HG03039 (cell line): Measurements from ENCODE around the gene CMAS.
"Not testable (repeated sequence)": the region's sequence is repeated elsewhere in the genome, so short reads cannot be mapped to it uniquely, and the experiment has no call there.

Source experiments
- ATAC-seq: cut with Tn5 transposase; IDR thresholded peaks from one replicate; pipeline ENCODE4 v1.9.1; 2021; ENCODE audit warnings: mild to moderate bottlenecking, moderate library complexity; ENCODE audit not compliant: unreplicated experiment

CMAS gene

GRCh38 chr12:22046968-22047390 is 961 bp downstream of the CMAS start:
- ATAC-seq, result no peak

- ATAC-seq, result no peak
These were observed 1.5 kb downstream of the CMAS start for GRCh38 chr12:22047494-22047893.

GRCh38 chr12:22048351-22049041 is 2.5 kb downstream of the CMAS start:
- no peak for ATAC-seq

GRCh38 chr12:22050078-22050477 is 4.1 kb downstream of the CMAS start:
- ATAC-seq, result no peak

- ATAC-seq, result no peak
These were observed 5.2 kb downstream of the CMAS start for GRCh38 chr12:22051114-22051698.

- not testable (repeated sequence) for ATAC-seq
These were observed 7.0 kb downstream of the CMAS start for GRCh38 chr12:22052994-22053393.

GRCh38 chr12:22054155-22054554 is 8.1 kb downstream of the CMAS start:
- no peak for ATAC-seq

- no peak for ATAC-seq
These were observed 10.6 kb downstream of the CMAS start for GRCh38 chr12:22056607-22057006.

- no peak for ATAC-seq
These were observed 14.1 kb downstream of the CMAS start for GRCh38 chr12:22059976-22060647.

GRCh38 chr12:22064968-22065367 is 18.9 kb downstream of the CMAS start:
- ATAC-seq, result no peak

GRCh38 chr12:22066310-22066709 is 20.3 kb downstream of the CMAS start:
- no peak for ATAC-seq

- no peak for ATAC-seq
These were observed 23.8 kb downstream of the CMAS start for GRCh38 chr12:22069851-22070250.

- no peak for ATAC-seq
These were observed 36.2 kb downstream of the CMAS start for GRCh38 chr12:22082190-22082701.

GRCh38 chr12:22083167-22083566 is 37.1 kb downstream of the CMAS start:
- ATAC-seq, result no peak

- no peak for ATAC-seq
These were observed 38.8 kb downstream of the CMAS start for GRCh38 chr12:22084852-22085251.

GRCh38 chr12:22088886-22089285 is 42.9 kb downstream of the CMAS start:
- ATAC-seq, result no peak

- no peak for ATAC-seq
These were observed 43.5 kb downstream of the CMAS start for GRCh38 chr12:22089486-22089885.

- not testable (repeated sequence) for ATAC-seq
These were observed 53.0 kb downstream of the CMAS start for GRCh38 chr12:22099062-22099461.

- ATAC-seq, result peak; percentile 53
These were observed 55.1 kb downstream of the CMAS start for GRCh38 chr12:22100958-22101748.

- no peak for ATAC-seq
These were observed 55.8 kb downstream of the CMAS start for GRCh38 chr12:22101749-22102243.

- ATAC-seq, result no peak
These were observed 57.4 kb downstream of the CMAS start for GRCh38 chr12:22103418-22103817.
